GM12872 (cell line): ENCODE data around the gene NDRG4.

Source experiments
- CTCF ChIP-seq: IDR thresholded peaks from 3 replicates; pipeline ENCODE4 v1.5.1; 2011; ENCODE audit warnings: low read depth, mild to moderate bottlenecking, low read length, moderate library complexity; ENCODE audit not compliant: insufficient read depth

The NDRG4 gene

DNA sequence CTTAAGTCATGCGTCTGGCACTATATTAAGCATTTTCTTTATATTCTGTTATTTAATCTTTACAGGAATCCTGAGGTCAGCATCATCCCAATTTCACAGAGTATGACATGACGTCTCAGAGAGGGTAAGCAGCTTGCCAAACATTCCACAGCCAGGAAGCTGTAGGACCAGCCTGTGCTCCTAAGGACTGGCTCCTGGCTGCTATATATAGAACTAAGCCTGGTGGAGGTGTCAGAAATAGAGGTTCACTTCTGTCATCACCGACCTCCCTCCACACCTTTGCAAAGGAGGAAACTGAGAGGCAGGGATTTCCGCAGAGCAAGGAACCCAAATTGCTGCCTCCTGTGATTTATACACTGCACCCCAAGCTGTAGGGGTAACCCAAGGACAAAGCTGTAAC is 37.9 kb upstream of the NDRG4 start:
- no peak for TF ChIP-seq CTCF

- no peak for TF ChIP-seq CTCF
Observed at GRCh38 chr16:58462499-58462996, 37.4 kb upstream of the NDRG4 start.

DNA sequence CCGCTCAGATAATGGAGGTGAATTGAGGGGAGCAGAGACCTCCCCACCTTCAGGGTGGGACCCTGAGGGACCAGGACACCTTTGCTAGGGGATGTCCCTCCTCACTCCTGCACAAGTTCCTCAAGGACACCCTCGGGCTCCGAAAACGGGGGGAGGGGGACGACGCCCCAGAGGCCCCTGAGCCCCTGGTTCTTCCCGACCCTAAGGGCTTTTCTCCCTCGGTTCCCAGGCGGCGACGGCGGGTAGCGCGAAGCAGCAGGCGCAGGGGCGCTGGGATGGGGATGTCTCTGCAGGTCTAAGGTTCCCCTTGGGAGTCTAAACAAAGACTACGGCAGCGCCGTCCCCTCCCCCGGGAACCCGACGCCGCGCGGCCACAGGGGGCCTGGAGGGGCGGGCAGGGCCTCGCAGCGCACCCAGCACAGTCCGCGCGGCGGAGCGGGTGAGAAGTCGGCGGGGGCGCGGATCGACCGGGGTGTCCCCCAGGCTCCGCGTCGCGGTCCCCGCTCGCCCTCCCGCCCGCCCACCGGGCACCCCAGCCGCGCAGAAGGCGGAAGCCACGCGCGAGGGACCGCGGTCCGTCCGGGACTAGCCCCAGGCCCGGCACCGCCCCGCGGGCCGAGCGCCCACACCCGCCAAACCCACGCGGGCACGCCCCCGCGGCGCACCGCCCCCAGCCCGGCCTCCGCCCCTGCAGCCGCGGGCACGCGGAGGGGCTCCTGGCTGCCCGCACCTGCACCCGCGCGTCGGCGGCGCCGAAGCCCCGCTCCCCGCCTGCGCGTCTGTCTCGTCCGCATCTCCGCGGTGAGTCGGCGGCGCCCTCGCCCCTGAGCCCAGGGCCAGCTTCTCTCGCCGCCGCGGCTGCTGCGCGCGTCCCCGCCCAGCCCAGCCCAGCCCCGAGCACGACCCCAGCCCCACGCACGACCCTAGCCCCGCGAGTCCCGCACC is 36.7 kb upstream of the NDRG4 start:
- no peak for TF ChIP-seq CTCF

GRCh38 chr16:58464047-58464915 is 35.7 kb upstream of the NDRG4 start:
- no peak for TF ChIP-seq CTCF

DNA sequence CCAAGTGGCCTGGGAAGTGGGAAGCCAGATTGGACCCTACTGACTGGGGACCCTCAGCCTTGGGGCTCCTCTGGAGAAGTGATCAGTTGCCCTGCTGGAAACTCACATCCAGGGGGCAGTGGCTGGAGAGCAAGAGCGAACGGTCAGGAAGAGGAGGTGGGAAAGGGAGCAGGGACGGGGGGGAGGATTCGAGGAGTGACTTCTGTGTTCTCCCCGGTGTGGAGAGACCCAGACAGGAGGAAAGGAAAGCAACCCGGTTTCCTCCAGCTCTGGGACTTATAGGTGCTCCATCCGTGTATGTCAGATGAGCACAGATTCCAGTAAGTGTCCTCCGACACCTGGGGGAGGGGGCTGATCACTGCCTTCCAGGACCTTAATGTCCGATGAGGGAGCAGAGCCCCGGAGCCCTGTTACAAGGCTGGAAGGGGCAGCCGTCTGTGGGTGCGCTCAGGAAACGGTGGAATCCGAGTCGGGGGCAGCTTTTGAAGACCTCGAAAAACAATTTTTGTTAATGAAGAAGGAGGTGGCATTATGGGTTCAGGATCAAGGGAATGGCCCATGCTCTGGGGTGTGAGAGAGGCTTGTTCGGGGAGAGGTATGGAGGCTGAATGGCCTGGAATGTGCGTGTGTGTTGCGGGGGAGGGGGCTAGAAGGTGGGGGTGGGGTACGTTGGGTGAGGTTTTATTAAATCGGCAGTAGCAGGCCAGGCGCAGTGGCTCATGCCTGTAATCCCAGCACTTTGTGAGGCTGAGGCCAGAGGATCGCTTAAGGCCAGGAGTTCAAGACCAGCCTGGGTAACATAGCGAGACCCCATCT is 34.8 kb upstream of the NDRG4 start:
- no peak for TF ChIP-seq CTCF

DNA sequence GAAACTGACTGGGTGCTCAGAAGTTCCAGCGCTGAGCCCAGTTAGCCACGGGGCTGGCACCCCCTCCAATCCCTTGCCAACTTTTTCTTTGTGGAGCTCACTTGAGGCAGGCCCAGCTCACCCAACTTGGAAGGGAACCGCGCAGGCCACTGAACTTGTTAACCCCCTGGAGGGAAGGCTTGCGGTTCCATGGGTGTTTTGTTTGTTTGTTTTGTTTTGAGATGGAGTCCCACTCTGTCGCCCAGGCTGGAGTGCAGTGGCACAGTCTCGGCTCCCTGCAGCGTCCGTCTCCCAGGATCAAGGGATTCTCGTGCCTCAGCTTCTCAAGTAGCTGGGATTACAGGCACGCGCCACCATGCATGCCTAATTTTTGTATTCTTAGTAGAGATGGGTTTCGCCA is 34.1 kb upstream of the NDRG4 start:
- no peak for TF ChIP-seq CTCF
